B cell (primary cell): ENCODE measurements around the gene MYO1E. TPM values are rescaled to one million over a fixed set of nuclear protein-coding genes. Genes with fewer than 3 reads are reported as not detected.

ENCODE experiments used
- ATAC-seq: fragments of 200-7000 bp; cut with Tn5 transposase; one replicate; pipeline ENCODE4 v1.10.0; 2021; ENCODE audit warnings: low read depth, mild to moderate bottlenecking, moderate number of reproducible peaks, moderate library complexity
- CTCF ChIA-PET: fragments of 350-600 bp; sonication (Branson Sonifier 250); formaldehyde crosslinking; loops from one replicate; lab custom pipeline; 2021; ENCODE audit warnings: antibody characterized with exemption, inconsistent platforms; lab: Charles Lee
- POLR2A ChIA-PET: fragments of 350-600 bp; sonication (Branson Sonifier 250); formaldehyde crosslinking; loops from one replicate; lab custom pipeline; 2021; ENCODE audit warnings: antibody characterized with exemption; lab: Charles Lee
- DNase-seq: peaks from one replicate; pipeline ENCODE4 v3.0.0; 2013
- H2AFZ ChIP-seq: 2 replicates; pipeline ENCODE4 v1.6.1; 2012; ENCODE audit warnings: mild to moderate bottlenecking, low read depth, low read length; ENCODE audit not compliant: insufficient read depth, poor library complexity, severe bottlenecking
- H3K27ac ChIP-seq, 2 donors: 1 replicate in 1 of 2; 2 replicates in 1 of 2; pipeline ENCODE4 v1.5.1; 2012 to 2013; ENCODE audit warnings: low read length in 2 of 2, mild to moderate bottlenecking in 2 of 2, moderate library complexity in 1 of 2
- H3K27me3 ChIP-seq, 4 experiments: fragments of 200-600 bp in 1 of 4; sonication (generic) in 1 of 4; replicated peaks in 1 of 4; 1 replicate in 2 of 4; 2 replicates in 2 of 4; pipeline versions ENCODE4 v1.6.1 to v1.7.0; 2013 to 2016; ENCODE audit warnings: low read length in 3 of 4, mild to moderate bottlenecking in 2 of 4, mixed read lengths in 1 of 4, moderate library complexity in 1 of 4; ENCODE audit not compliant: insufficient read depth in 4 of 4, control insufficient read depth in 3 of 4; ENCODE audit errors: control extremely low read depth in 1 of 4
- H3K36me3 ChIP-seq, 2 experiments: replicated peaks in 1 of 2; 1 replicate in 1 of 2; 2 replicates in 1 of 2; pipeline versions ENCODE4 v1.6.1 to v1.7.1; 2013; ENCODE audit warnings: low read length in 1 of 2; ENCODE audit not compliant: insufficient read depth in 2 of 2, control insufficient read depth in 1 of 2; ENCODE audit errors: control extremely low read depth in 1 of 2, extremely low read depth in 1 of 2
- H3K4me1 ChIP-seq, 2 donors: fragments of 200-600 bp in 1 of 2; sonication (generic) in 1 of 2; 1 replicate in 1 of 2; 2 replicates in 1 of 2; pipeline versions ENCODE4 v1.5.1 to v1.6.1; 2013 to 2017; ENCODE audit warnings: low read length in 2 of 2; ENCODE audit not compliant: control insufficient read depth in 2 of 2, insufficient read depth in 2 of 2
- H3K4me2 ChIP-seq: replicated peaks from 2 replicates; pipeline ENCODE3; 2012; ENCODE audit warnings: mild to moderate bottlenecking, low read depth, low read length; ENCODE audit not compliant: poor library complexity, severe bottlenecking
- H3K4me3 ChIP-seq, 5 experiments: fragments of 200-600 bp in 1 of 5; sonication (generic) in 1 of 5; 1 replicate in 3 of 5; 2 replicates in 2 of 5; pipeline versions ENCODE4 v1.5.1 to v1.7.0; 2011 to 2016; ENCODE audit warnings: low read length in 4 of 5, mild to moderate bottlenecking in 4 of 5, low read depth in 2 of 5, control low read depth in 1 of 5, moderate library complexity in 1 of 5; ENCODE audit not compliant: insufficient read depth in 1 of 5; ENCODE audit errors: control extremely low read depth in 1 of 5, extremely low read depth in 1 of 5
- H3K79me2 ChIP-seq: fragments of 200-600 bp; sonication (generic); one replicate; pipeline ENCODE4 v1.6.0; 2016; ENCODE audit warnings: low read length; ENCODE audit not compliant: control insufficient read depth, insufficient read depth
- H3K9ac ChIP-seq: fragments of 200-600 bp; sonication (generic); 2 replicates; pipeline ENCODE4 v1.6.1; 2017; ENCODE audit warnings: mild to moderate bottlenecking, low read length, moderate library complexity
- H3K9me3 ChIP-seq, 3 donors: one replicate each; pipeline versions ENCODE4 v1.6.1 to v1.7.1; 2013; ENCODE audit warnings: low read length in 2 of 3; ENCODE audit not compliant: control insufficient read depth in 2 of 3, insufficient read depth in 1 of 3; ENCODE audit errors: control extremely low read depth in 1 of 3
- H4K20me1 ChIP-seq: 2 replicates; pipeline ENCODE4 v1.6.0; 2012; ENCODE audit warnings: mild to moderate bottlenecking, low read length; ENCODE audit not compliant: insufficient read depth, control insufficient read depth, poor library complexity, severe bottlenecking
- H3K27ac Mint-ChIP-seq: one replicate; pipeline ENCODE4 v1.8.0; 2021; ENCODE audit warnings: mixed read lengths
- H3K27me3 Mint-ChIP-seq: one replicate; pipeline ENCODE4 v1.8.0; 2021; ENCODE audit warnings: mixed read lengths
- H3K4me1 Mint-ChIP-seq: one replicate; pipeline ENCODE4 v1.8.0; 2021; ENCODE audit warnings: mixed read lengths
- H3K4me3 Mint-ChIP-seq: one replicate; pipeline ENCODE4 v1.8.0; 2021; ENCODE audit warnings: mixed read lengths
- H3K9me3 Mint-ChIP-seq: one replicate; pipeline ENCODE4 v1.8.0; 2022; ENCODE audit warnings: mixed read lengths; ENCODE audit not compliant: insufficient read depth
- CTCF ChIP-seq: fragments of 200-600 bp; IDR thresholded peaks from one replicate; pipeline ENCODE4 v1.8.0; 2022; ENCODE audit warnings: antibody characterized with exemption, mild to moderate bottlenecking
- EZH2 ChIP-seq: IDR thresholded peaks from 2 replicates; pipeline ENCODE4 v1.6.1; 2012; ENCODE audit warnings: borderline replicate concordance, low read depth, mild to moderate bottlenecking, moderate library complexity, low read length; ENCODE audit not compliant: insufficient read depth, poor library complexity, severe bottlenecking
- WGBS: methylation state at CpG from one replicate; pipeline ENCODE4 v1.1.5; 2013; ENCODE audit warnings: missing lambda C conversion rate; ENCODE audit not compliant: insufficient coverage; 5-methylcytosine and 5-hydroxymethylcytosine counted together
- intact Hi-C: fragments of 100-400 bp; cut with micrococcal nuclease; formaldehyde crosslinking; loops from one replicate; pipeline ENCODE4 v1.10.0; 2022
- polyA plus RNA-seq: library from polyadenylated mRNA; depleted of rRNA; stranded (reverse); fragments of >200 nt; gene quantifications from 2 replicates; pipeline ENCODE4 v1.2.3, GENCODE V29; 2012
- total RNA-seq, 2 donors: library from RNA; stranded (reverse); fragments of 120-200 nt in 1 of 2; gene quantifications; 1 replicate in 1 of 2; 2 replicates in 1 of 2; pipeline versions ENCODE4 v1.2.3 to v1.2.4, GENCODE V29; 2013 to 2022

The MYO1E gene
- total and polyA plus RNA-seq, 2 donors (not counting 1 experiment from before 2014, with no cell fraction given), result 11.9 to 100.0 TPM

GRCh38 chr15:59223736-59224135, 148.9 kb downstream of the MYO1E start:
- POLR2A ChIA-PET, result no interaction called here
- CTCF ChIA-PET, result interaction anchor here (0.7 to 2.7 kb wide), 2 partner anchors 166 to 270 kb away, joined by 3 to 8 read pairs; no protein-coding TSS in a partner anchor
- H3K27ac Mint-ChIP-seq, result no peak overlapping the region

More at GRCh38 chr15:59223736-59224135, 148.9 kb downstream of the MYO1E start:
- H3K4me1 ChIP-seq, result no peaks in the 10 kb centered on the region
- no peaks in the 10 kb centered on the region for H3K27me3 ChIP-seq
- no peaks in the 10 kb centered on the region for H3K9me3 ChIP-seq
- no peak for DNase-seq
- Mint-ChIP-seq H3K27me3 (no peaks in the 10 kb centered on the region), H3K4me1 (no peaks in the 10 kb centered on the region), H3K4me3 (no peak overlapping the region), H3K9me3 (no peaks in the 10 kb centered on the region)
- H3K9ac ChIP-seq, result no peak overlapping the region
- TF ChIP-seq EZH2, result no peak
- TF ChIP-seq CTCF, result no peak
- intact Hi-C loops, result no loop called here
- no peaks in the 10 kb centered on the region for H4K20me1 ChIP-seq
- no peak overlapping the region for H3K4me2 ChIP-seq
- H3K4me3 ChIP-seq, result no peak overlapping the region
- H3K79me2 ChIP-seq, result peaks cover 3% of the 10 kb centered on the region
- peaks cover 6 to 36% of the 10 kb centered on the region in 2 experiments for H3K36me3 ChIP-seq
- no peak overlapping the region for H2AFZ ChIP-seq
- no peak for ATAC-seq
- 100% methylated on average over 2 of the region's 3 CpGs for WGBS
- no peak overlapping the region for H3K27ac ChIP-seq
